ENCODE measurements around the gene HOXC12.

Gene HOXC12

DNA sequence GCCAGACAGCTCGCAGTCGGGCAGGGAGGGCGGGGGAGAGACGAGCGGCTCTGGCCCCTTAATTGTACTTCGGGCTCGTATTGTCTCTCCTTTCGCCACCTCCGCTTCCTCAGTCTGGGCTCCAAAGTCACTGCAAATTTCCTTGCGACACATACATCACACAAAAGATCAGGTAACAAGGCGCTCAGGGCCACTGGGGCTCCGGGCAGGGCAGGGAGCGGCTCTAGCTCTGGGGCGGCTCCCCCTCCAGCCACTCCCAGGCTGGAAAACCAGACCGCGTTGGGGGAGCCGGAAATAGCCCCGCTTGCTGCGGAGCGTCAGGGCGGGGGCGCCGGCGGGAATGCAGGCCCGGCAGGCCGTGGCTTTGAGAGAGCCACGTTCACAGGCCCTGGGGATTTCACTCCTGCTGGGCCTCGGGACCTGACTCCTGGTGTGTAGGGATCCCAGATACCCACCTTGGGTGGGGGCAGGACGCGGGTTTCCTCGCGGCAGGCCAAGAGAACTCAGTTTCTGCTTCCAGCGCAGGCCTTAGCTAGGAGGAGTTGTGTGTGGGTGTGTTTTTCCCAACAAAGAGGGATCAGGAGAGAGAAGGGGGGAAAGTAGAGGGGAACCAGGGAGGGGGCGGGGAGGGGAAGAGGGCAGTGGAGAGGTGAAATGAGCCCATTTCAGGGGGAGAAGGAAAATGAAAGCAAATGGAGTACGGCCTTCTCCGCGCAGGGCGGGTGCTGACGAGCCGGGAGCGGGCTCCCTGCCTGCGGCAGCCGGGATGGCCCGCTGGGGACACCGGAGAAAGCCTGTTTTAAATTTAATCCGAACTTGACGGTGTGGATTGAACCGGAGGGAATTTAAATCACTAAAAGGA is 40.9 kb downstream of the HOXC12 start:
- Histone ChIP-seq H3K4me1 (ENCODE audit: control insufficient read depth, insufficient read depth, low read length) (peaks cover 5% of the 10 kb centered on the region; the same call in 1 of the 2 replicates), H3K9ac (ENCODE audit: low read length) (peak overlapping the region; percentile 51), H3K9me3 (ENCODE audit: control insufficient read depth, insufficient read depth, low read depth, low read length) (no peaks in the 10 kb centered on the region), H3K36me3 (ENCODE audit: control insufficient read depth, insufficient read depth, low read length) (no peaks in the 10 kb centered on the region), H3K4me3 (ENCODE audit: low read depth, low read length) (peak overlapping the region; percentile 44), H3K27me3 (ENCODE audit: control insufficient read depth, insufficient read depth, low read length) (peaks cover 100% of the 10 kb centered on the region), H3K27ac (ENCODE audit: low read depth, low read length) (no peak overlapping the region)

DNA sequence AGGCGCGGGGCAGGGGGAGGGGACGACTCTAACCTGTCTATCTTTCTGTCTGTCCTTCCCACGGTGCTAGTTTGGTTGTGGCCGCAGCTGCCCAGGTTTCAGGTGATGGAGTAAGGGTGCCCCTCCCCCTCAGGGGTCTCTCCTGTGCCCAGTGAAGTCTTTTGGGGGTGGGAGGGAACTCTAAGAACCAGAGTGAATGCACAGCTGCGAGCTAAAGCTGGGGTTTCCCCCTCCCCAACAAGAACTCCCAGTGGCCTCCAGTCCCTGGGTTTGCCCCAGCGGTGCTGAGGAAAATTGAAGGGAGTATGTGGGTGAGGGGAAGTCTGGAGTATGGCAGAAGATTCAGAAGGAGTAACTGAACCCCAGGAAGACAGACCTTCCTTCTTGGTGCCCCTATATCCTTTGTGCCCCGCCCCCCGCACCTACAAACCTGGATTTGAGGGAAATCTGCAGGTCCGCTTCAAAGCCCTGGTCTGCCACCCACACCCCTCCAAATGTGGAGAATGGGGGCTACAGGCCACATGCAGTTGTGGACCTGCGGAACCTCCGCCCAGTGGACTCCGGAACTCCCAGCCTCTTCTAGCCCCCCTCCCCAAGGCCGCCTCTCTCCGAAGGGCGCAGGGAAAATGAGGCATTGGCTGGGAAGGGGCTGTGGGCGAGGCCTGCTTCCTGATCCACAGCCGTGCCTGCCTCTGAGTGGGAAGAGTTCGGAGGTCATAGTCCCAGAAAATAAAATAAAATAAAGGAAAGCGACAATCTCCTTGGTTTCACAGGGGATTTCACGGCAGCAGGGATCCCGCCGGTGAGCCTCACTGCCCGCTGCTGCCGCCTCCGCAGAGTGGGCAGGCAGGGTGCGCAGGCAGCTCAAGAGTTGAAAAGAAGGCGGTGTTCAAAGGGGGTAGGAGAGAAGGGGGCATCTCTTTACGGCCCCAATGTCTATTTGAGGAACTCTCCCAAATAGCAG is 41.8 kb downstream of the HOXC12 start:
- Histone ChIP-seq H3K27ac (ENCODE audit: low read depth, low read length) (no peak overlapping the region), H3K9me3 (ENCODE audit: control insufficient read depth, insufficient read depth, low read depth, low read length) (no peaks in the 10 kb centered on the region), H3K4me3 (ENCODE audit: low read depth, low read length) (peak overlapping the region; percentile 44), H3K4me1 (ENCODE audit: control insufficient read depth, insufficient read depth, low read length) (peaks cover 5% of the 10 kb centered on the region; the same call in 1 of the 2 replicates), H3K36me3 (ENCODE audit: control insufficient read depth, insufficient read depth, low read length) (no peaks in the 10 kb centered on the region), H3K9ac (ENCODE audit: low read length) (peak overlapping the region; percentile 51), H3K27me3 (ENCODE audit: control insufficient read depth, insufficient read depth, low read length) (peaks cover 100% of the 10 kb centered on the region)

DNA sequence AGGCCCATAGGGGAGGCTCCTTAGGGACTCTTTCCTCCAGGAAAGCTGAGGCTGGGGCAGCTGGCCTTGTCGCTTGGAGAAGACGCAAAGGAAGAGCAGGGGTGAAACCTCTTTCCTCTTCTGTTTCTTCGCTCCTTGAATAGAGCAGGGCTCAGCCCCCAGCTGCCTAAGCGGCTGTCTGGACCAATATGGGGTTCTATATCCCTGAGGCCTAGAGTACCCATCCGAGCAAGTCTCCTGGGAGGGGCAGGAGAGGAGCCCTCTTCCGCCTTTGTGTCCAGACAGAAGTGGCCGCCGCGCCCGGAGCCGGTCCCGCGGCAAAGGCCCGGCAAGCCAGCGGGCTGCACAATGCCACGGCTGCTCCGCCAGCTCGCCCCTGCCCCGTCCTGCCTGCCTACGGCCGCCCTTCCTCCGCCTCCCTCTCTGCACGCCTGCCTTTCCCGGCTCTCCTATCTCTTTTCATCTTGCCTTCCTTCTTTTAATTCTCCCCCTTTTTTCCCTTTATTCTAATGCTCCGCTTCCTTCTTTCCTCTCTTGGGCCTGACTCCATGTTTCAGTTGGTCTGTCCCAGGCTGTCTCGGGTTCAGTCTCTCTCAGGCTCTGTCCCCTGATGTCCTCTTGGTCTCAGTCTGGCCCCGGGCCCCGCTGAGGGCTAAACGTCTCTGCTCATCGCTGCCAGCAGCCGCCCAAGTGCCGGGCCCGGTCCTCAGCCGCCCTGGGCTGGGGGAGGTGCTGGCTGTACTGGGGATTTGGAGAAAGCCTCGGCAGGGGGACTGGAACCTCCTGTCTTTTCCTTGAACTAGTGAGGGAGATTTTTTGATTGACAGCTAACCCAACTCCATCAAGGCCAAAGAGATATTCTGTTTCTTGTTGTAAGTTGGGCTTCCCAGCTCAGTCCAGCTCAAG is 42.8 kb downstream of the HOXC12 start:
- Histone ChIP-seq H3K9me3 (ENCODE audit: control insufficient read depth, insufficient read depth, low read depth, low read length) (no peaks in the 10 kb centered on the region), H3K27ac (ENCODE audit: low read depth, low read length) (no peak overlapping the region), H3K36me3 (ENCODE audit: control insufficient read depth, insufficient read depth, low read length) (no peaks in the 10 kb centered on the region), H3K9ac (ENCODE audit: low read length) (peak overlapping the region; percentile 51), H3K4me1 (ENCODE audit: control insufficient read depth, insufficient read depth, low read length) (peaks cover 5% of the 10 kb centered on the region; the same call in 1 of the 2 replicates), H3K27me3 (ENCODE audit: control insufficient read depth, insufficient read depth, low read length) (peaks cover 100% of the 10 kb centered on the region), H3K4me3 (ENCODE audit: low read depth, low read length) (peak overlapping the region; percentile 18; the same call in 1 of the 2 replicates)

DNA sequence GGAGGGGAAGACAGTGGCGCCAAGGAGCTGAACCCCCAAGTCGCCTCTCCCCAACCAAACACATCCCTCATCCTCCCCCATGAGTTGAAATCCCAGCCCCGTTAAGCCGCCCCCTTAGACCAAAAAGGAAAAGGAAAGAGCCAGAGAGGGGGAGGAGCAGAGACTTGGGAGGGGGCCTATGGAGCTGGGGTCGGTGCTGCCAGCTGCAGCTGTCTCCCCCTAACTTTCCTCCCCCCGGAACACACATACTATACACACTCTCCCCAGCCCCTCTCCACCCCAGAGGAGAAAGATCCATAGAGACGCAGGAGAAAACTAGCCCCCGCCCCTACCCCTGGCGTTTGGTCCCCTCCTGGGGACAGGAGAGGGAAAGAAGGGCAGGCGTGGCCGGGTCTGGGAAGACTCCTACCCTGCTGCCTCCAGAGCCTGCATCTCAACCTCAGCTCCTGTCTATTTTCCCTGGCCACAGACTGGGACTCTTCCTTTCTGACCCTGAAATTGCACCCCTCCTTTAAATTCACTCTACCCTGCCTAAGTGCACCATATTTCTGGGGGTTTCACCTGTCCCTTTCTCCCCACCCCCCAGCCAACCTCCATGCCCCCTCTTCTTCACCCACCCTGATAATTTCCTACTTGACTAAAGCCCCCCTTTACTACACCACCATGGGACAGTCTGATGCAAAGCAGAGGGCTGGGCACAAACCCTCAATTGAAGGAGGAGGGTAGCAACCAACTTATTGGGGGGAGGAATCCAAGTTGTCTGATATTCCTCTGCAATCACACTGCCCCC is 43.6 kb downstream of the HOXC12 start:
- Histone ChIP-seq H3K9me3 (ENCODE audit: control insufficient read depth, insufficient read depth, low read depth, low read length) (no peaks in the 10 kb centered on the region), H3K27ac (ENCODE audit: low read depth, low read length) (no peak overlapping the region), H3K9ac (ENCODE audit: low read length) (peak overlapping the region; percentile 51), H3K27me3 (ENCODE audit: control insufficient read depth, insufficient read depth, low read length) (peaks cover 100% of the 10 kb centered on the region), H3K36me3 (ENCODE audit: control insufficient read depth, insufficient read depth, low read length) (no peaks in the 10 kb centered on the region), H3K4me3 (ENCODE audit: low read depth, low read length) (peak overlapping the region; percentile 20; the same call in 1 of the 2 replicates), H3K4me1 (ENCODE audit: control insufficient read depth, insufficient read depth, low read length) (peaks cover 5% of the 10 kb centered on the region; the same call in 1 of the 2 replicates)

DNA sequence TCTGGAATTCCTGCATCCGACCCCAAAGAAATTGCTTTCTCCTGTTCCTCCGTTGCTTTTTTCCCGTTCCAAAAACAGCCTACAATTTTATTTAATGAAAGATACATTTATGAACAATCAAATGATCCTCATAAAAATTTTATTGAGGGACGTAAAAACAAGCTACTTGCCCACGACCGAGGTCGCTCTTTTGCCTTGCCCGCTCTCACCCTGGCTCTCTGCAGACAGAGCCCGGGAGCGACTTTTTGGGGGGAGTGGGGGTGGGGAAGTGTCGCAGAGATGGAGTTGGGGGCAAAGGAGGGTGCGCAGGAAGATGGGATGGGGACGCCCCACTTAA is 44.2 kb downstream of the HOXC12 start:
- H3K9ac ChIP-seq (ENCODE audit: low read length): peak overlapping the region; percentile 51
- H3K27ac ChIP-seq (ENCODE audit: low read depth, low read length): no peak overlapping the region
- no peaks in the 10 kb centered on the region for H3K36me3 ChIP-seq (ENCODE audit: control insufficient read depth, insufficient read depth, low read length)
- peak overlapping the region; percentile 20; the same call in 1 of the 2 replicates for H3K4me3 ChIP-seq (ENCODE audit: low read depth, low read length)
- no peaks in the 10 kb centered on the region for H3K9me3 ChIP-seq (ENCODE audit: control insufficient read depth, insufficient read depth, low read depth, low read length)
- H3K4me1 ChIP-seq (ENCODE audit: control insufficient read depth, insufficient read depth, low read length): peaks cover 5% of the 10 kb centered on the region; the same call in 1 of the 2 replicates
- peaks cover 100% of the 10 kb centered on the region for H3K27me3 ChIP-seq (ENCODE audit: control insufficient read depth, insufficient read depth, low read length)

DNA sequence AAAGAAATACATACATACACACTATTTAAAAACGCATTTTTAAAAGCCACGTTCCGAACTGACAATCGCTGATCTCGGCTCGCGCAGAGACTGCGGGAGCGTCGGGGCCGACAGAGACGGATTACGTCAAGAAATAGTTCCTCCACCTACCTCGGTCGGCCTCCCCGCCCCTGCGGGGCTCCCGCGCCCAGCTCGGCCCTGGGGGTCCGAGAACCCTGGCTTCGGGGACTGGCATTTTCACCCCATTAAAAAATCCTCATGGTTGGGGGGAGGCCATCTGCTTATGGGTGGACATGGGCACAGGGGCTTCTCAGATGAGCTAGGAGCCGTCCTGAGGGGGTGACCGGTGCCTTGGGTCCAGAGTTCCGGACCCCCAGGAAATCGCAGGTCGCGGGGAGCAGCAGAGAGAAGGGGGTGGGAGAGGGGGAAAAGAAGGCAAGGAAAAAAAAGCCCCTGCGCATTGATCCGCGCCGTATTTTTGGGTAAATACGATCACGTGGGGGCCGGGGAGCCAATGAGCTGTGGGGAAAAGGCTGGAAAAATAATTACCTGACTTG is 44.9 kb downstream of the HOXC12 start:
- Histone ChIP-seq H3K9ac (ENCODE audit: low read length) (peak overlapping the region; percentile 85), H3K9me3 (ENCODE audit: control insufficient read depth, insufficient read depth, low read depth, low read length) (no peaks in the 10 kb centered on the region), H3K27me3 (ENCODE audit: control insufficient read depth, insufficient read depth, low read length) (peaks cover 100% of the 10 kb centered on the region), H3K4me3 (ENCODE audit: low read depth, low read length) (peak overlapping the region; percentile 55), H3K27ac (ENCODE audit: low read depth, low read length) (no peak overlapping the region), H3K36me3 (ENCODE audit: control insufficient read depth, insufficient read depth, low read length) (no peaks in the 10 kb centered on the region), H3K4me1 (ENCODE audit: control insufficient read depth, insufficient read depth, low read length) (peaks cover 5% of the 10 kb centered on the region; the same call in 1 of the 2 replicates)

DNA sequence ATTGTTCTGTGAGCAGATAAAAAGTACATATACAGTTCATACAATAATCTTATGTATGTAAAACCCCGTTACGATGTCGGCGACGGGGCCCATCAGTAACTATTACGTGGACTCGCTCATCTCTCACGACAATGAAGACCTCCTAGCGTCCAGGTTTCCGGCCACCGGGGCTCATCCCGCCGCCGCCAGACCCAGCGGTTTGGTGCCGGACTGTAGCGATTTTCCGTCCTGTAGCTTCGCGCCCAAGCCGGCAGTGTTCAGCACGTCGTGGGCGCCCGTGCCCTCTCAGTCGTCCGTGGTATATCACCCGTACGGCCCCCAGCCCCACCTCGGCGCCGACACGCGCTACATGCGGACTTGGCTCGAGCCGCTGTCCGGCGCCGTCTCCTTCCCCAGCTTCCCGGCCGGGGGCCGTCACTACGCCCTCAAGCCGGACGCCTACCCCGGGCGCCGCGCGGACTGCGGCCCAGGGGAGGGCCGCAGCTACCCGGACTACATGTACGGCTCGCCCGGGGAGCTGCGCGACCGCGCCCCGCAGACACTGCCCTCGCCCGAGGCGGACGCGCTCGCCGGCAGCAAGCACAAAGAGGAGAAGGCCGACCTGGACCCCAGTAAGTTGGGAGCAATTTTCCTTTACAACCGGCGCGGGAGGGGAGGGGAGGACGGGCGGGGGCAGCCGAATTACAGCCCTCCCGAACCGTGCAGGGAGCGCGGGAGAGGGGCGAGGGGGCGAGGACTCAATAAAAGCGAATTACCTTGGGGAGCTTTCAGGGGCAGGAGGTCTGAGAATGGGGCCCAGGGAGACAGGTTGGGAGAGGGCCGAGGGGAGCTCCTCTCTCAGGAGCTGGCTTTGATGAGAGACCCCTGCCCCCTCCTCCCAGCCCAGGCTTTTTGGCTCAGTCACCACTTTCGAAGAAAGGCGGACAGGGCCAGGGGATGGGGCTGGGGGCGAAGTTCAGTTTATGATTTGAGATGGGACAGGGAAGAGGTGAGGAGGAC is 45.7 kb downstream of the HOXC12 start, which contains the start of gene HOXC9:
Gene HOXC9 (plus strand): TSS at position 46 of the 999 bp plus-strand sequence. CDS start 28 bp downstream, at position 74.
- no peaks in the 10 kb centered on the region for H3K9me3 ChIP-seq (ENCODE audit: control insufficient read depth, insufficient read depth, low read depth, low read length)
- peaks cover 100% of the 10 kb centered on the region for H3K27me3 ChIP-seq (ENCODE audit: control insufficient read depth, insufficient read depth, low read length)
- H3K9ac ChIP-seq (ENCODE audit: low read length): peak within 1 kb of the TSS; percentile 85
- no peaks in the 10 kb centered on the region for H3K36me3 ChIP-seq (ENCODE audit: control insufficient read depth, insufficient read depth, low read length)
- H3K27ac ChIP-seq (ENCODE audit: low read depth, low read length): no peak within 1 kb of the TSS
- peak within 1 kb of the TSS; percentile 55 for H3K4me3 ChIP-seq (ENCODE audit: low read depth, low read length)
- 0 out of 2 replicates have a peak, but pooled peaks cover 3% of the 10 kb centered on the region for H3K4me1 ChIP-seq (ENCODE audit: control insufficient read depth, insufficient read depth, low read length)

DNA sequence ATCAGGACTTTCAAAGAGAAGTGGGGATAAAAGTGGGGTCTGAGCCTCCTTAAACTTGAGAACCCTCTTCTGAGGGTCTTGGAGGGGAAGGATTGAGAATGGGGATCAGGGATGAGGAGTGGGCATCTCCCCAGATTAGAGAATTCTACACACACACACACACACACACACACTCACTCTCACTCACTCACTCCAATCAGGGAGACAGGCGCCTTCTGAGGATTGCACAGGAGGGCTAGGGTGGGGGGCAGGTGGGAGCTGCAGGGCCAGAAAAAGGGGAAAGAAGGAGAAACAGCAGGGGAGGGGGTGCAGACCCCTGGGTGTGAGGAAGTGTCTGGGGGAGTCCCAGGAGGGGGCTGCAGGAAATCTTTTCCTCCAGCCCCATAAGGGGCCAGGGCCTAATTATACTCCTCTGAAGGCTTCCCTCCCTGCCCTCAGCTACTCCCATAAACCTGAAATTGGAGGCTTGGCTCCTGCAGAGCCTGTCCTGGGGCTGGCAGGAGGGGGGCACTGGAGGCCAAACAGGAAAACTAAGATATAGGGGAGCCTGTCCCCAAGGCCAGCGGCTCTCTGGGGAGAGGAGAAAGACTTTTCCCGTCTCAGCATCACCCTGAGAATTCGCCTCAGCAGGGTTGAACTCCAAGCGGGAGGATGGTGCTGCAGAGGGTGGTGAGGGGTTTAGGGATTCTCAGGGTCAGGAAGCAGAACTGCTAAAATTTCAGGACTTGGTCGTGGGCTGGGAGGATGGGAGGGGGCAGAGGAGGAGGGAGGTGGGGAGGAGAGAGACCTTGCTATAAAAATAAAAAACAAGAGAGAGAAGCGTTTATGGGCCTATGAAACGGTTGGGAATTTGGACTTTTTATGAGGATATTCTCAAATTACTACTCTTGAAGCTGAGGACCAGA is 46.8 kb downstream of the HOXC12 start:
- no peaks in the 10 kb centered on the region for H3K9me3 ChIP-seq (ENCODE audit: control insufficient read depth, insufficient read depth, low read depth, low read length)
- H3K27ac ChIP-seq (ENCODE audit: low read depth, low read length): no peak overlapping the region
- peak overlapping the region; percentile 14; the same call in 1 of the 2 replicates for H3K4me3 ChIP-seq (ENCODE audit: low read depth, low read length)
- peak overlapping the region; percentile 85 for H3K9ac ChIP-seq (ENCODE audit: low read length)
- H3K4me1 ChIP-seq (ENCODE audit: control insufficient read depth, insufficient read depth, low read length): peaks cover 3% of the 10 kb centered on the region; the same call in 1 of the 2 replicates
- H3K36me3 ChIP-seq (ENCODE audit: control insufficient read depth, insufficient read depth, low read length): no peaks in the 10 kb centered on the region
- peaks cover 100% of the 10 kb centered on the region for H3K27me3 ChIP-seq (ENCODE audit: control insufficient read depth, insufficient read depth, low read length)

All from HUES6 (cell line).